Measurements from ENCODE around the gene BRMS1. TPM values are rescaled to one million over a fixed set of nuclear protein-coding genes. Genes with fewer than 3 reads are reported as not detected.
A peak's percentile ranks its signal among the peaks of the same experiment; 100 is the strongest.
"Not testable (repeated sequence)": the region's sequence is repeated elsewhere in the genome, so short reads cannot be mapped to it uniquely, and the experiment has no call there.

Gene BRMS1
- total RNA-seq, 1 donor from 2014 or later, result 18.7 TPM

DNA sequence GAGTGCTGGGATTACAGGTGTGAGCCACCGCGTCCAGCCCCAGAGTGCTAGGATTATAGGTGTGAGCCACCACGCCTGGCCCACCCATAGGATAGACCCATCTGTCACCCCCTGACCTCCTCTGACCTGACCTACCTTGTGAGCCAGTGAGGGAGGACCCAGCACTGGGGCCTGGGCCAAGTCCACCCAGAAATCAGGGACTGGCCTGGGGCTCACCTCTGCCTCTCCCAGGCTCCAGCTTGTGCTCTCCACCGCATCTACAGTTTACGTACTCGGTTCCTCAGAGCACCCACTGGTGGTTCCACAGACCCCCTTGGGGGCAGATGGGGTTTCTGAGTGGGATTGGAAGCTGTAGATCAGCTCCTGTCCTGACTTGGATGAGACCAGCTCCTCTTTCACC lies 20.3 kb upstream of the BRMS1 start:
- intact Hi-C loops (cut with DNase I), result no loop called here
- no peak for DNase-seq (ENCODE audit: low spot score)
- ATAC-seq, result peak; percentile 16

DNA sequence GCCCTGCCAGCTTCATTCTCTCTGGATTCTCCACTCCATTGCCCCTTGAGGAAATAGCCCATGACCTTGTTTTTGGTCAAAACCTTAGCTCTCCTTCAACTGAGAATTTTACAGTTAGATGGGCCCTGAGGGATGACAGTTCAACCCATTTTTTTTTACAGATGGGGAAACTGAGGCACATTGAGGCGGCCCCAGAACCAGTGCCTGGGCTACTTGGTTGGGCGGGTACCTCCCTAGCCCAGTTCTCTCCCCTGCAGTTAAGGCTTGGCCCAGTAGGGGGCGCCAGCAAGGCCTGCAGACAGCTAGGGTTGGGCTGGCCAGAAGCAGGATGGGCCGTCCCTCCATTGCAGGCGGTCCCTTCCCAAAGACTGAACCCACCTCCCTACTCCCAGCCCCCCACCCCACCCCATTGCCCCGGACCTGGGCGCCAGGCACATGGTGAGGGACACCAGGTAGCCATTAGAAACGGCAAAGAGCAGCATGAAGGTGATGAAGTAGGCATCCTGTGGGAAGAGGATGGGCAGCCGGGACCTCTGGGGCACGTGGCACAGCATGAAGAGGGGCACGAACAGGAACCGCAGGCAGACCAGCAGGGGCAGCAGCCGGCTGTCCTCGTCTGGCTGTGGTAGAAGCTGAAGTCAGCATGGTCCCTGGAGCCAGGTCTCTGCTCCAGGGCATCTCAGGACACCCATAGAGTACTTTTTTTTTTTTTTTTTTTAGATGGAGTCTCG lies 19.1 kb upstream of the BRMS1 start:
- intact Hi-C loops (cut with DNase I), result no loop called here
- no peak for ATAC-seq
- DNase-seq (ENCODE audit: low spot score), result no peak

DNA sequence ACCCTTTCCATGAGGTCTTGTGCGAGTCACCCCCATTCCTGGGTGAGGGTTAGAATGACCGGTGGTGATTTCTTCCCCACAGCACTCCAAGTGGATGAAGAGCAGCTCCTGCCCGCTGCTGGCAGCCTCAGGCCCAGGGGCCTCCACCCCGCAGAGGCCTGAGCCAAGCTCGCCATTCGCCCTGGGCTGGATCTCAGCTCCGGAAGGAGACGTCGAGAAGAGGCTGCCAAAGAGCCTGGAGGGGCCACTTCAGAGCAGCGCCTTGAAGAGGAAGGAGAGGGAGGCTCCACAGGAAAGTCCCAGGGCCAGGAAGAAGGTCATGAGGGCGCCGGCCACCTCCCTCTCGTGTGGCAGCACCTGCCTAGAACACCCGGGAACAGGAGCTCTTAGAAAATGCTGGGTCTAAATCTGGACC lies 18.3 kb upstream of the BRMS1 start:
- DNase-seq (ENCODE audit: low spot score) (no peak), ATAC-seq (peak; percentile 9)
- intact Hi-C loops (cut with DNase I), result no loop called here

DNA sequence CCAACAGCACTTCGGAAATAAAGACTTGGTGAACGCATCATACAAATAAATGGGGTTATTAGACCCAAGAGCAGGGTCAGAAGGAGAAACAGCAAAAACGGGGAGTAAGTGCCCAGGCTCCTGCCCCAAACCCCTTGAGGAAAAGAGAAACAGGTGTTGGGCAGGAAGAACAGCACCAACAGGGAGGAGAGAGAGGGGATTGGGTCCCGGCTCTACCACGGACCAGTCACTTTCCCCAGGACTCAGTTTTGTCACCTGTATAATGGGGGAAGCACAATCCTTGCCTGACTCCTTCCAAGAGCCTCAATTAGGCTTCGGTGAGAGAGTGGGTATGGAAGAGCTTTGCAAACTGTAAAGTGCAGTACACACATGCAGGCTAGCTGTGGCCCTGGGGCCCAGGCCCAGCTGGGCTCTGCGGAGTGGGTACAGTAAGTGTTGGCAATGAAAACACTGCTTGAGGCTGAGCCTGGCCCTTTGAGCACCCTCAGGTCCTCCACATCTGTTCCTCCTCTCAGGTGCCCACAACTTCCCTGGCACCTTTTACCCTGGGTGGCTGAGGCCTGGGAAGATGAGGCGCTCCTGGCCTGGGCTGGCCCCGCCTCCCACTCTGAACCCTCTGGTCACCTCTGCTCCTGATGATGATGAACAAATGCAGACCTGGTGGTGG lies 17.7 kb upstream of the BRMS1 start:
- ATAC-seq (no peak), DNase-seq (ENCODE audit: low spot score) (no peak)
- intact Hi-C loops (cut with DNase I), result no loop called here

DNA sequence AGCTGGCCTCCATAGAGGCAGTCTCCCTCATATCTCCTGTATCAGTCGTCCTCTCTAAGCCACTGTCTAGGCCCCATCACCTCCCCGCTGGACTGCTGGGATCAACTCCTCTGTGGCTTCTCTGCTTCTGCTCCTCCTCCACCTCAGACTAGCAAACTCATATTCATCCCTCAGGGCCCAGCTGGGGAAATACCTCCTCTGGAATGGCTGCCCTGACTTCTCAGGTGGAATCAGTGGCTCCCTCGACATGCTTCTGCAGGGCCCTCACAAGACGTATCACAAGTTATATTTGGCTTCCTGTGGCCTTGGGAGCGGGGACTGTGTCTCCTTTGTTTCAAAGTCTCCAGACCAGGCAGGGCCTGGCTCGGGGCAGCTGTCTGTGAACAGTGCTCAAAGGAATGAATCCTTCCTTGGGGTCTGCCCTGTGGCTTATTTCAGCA lies 16.6 kb upstream of the BRMS1 start:
- intact Hi-C loops (cut with DNase I), result no loop called here
- no peak for DNase-seq (ENCODE audit: low spot score)
- no peak for ATAC-seq

DNA sequence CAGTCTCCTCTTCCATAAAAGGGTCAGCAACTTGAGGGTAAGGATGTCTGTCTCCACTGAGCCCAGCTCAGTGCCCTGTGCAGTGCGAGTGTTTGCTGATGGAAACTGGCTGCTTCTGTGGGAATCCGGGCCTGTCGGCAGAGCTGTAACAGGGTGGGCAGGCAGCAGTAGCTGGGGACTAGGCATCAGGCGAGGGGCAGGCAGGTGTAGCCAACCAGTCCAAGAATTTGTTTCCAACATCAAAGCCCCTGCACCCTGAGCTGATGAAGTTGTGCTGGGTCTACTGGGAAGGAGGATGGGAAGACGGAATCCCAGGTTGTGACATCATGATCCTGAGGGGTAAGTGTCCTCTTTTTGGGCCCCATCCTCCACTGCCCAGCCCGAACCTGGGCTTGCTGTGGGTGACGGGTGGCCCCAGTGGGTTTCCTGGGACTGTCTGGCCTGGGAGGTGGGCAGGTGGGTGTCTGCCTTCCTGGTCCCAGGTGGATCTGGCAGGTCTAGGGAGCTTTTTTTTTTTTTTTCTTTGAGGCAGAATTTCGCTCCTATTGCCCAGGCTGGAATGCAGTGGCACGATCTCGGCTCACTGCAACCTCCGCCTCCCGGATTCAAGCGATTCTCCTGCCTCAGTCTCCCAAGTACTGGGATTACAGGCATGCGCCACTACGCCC lies 15.6 kb upstream of the BRMS1 start:
- intact Hi-C loops (cut with DNase I), result no loop called here
- ATAC-seq, result no peak
- DNase-seq (ENCODE audit: low spot score), result no peak

DNA sequence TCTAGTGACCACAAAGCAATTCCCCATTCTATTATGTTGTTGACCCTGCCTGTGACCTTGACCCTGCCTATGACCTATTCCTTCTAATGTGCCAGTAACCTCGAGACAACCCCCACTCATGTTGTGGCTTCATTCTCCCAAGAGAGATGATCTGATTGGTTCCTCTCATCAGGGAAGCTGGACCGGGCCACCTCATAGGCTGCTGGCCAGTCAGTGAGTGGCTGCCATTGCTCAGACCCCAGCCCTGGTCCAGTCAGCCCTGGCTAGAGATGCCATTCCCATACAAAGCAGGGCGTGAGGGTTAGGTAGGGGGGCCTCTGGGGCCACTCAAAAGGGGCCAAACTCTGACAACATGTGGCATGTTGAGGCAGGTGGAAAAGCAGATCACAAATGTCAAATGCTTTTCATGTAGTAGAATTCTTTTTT lies 14.8 kb upstream of the BRMS1 start:
- DNase-seq (ENCODE audit: low spot score) (no peak), ATAC-seq (no peak)
- intact Hi-C loops (cut with DNase I), result no loop called here

DNA sequence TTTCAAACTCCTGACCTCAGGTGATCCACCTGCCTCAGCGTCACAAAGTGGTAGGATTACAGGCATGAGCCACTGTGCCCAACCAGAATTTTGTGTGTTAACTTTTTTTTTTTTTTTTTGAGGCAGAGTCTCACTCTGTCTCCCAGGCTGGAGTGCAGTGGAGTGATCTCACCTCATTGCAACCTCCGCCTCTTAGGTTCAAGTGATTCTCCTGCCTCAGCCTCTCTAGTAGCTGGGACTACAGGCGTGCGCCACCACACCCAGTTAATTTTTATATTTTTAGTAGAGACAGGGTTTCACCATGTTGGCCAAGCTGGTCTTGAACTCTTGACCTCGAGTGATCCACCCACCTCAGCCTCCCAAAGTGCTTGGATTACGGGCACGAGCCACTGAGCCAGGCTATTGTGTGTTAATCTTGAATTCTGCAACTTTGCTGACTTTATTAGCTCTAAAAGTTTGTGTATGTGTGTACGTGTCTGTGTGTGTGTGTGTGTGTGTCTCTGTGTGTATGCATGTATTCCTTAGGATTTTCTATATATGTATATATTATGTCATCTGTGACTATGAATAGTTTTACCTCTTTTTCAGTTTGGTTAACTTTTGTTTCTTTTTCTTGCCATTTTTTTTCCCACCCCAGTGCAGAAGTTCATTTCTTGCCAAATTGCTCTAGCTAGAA lies 5.8 kb upstream of the BRMS1 start:
- DNase-seq (ENCODE audit: low spot score); ATAC-seq; intact Hi-C loops (cut with DNase I): not testable (repeated sequence)

DNA sequence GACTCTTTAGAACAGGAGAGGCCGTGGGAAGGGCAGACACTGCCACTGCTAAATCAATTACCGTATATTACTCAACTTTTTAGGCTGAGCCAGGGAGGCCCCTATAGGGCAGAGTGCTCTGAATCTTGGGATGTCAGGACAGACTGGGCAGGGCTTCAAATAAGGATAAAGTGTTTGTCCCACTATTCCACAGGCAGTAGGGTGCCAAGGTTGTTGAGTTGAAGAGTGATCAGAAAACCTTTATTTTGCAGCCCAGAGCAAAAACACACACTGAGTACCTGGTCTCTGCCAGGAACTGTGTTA lies 4.1 kb upstream of the BRMS1 start:
- ATAC-seq (no peak), DNase-seq (ENCODE audit: low spot score) (no peak)
- intact Hi-C loops (cut with DNase I), result no loop called here

DNA sequence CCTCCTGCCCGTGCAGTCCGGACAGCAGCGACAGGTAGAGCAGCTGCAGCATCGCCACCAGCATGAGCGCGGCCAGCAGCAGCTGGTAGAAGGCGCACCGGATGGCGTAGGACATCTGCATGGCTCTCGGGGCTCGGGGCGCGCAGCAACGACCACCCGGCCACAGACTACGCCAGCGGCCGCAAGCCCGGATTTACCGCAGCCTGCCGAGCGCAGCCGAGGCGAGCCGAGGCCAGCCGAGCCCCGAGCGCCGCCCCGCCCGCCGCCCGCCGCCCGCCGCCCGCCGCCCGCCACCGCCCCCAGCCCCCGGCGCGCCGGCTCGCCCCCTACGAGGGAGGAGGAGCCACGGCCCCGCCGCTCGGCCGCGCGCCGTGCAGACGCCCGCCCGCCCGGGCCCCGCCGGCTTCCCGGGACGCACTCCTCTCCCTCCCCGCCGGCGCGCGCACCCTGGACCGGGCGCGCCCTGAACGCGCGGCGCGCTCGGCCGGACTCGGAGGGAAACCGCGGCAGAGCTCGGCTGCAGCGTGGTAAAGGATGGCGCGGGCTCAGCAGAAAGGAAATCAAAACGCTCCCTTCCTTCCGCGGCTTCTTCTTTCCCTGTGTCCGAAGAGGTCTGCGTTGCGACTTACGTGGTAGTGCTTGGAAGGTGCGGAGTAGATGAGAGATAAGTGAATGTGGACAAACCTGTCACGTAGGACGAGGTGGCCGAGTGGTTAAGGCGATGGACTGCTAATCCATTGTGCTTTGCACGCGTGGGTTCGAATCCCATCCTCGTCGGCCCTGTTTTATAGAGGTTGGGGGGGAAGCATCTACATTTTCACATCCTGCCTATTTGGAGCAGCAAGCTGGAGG lies 2.7 kb upstream of the BRMS1 start, which contains the start of gene B4GAT1:
Gene B4GAT1, minus strand, starts transcription at position 205 of the 852 bp plus-strand sequence. Its CDS starts 84 bp downstream, at position 121.
- DNase-seq (ENCODE audit: low spot score), result peak; percentile 88
- intact Hi-C loops (cut with DNase I), result no loop called here

DNA sequence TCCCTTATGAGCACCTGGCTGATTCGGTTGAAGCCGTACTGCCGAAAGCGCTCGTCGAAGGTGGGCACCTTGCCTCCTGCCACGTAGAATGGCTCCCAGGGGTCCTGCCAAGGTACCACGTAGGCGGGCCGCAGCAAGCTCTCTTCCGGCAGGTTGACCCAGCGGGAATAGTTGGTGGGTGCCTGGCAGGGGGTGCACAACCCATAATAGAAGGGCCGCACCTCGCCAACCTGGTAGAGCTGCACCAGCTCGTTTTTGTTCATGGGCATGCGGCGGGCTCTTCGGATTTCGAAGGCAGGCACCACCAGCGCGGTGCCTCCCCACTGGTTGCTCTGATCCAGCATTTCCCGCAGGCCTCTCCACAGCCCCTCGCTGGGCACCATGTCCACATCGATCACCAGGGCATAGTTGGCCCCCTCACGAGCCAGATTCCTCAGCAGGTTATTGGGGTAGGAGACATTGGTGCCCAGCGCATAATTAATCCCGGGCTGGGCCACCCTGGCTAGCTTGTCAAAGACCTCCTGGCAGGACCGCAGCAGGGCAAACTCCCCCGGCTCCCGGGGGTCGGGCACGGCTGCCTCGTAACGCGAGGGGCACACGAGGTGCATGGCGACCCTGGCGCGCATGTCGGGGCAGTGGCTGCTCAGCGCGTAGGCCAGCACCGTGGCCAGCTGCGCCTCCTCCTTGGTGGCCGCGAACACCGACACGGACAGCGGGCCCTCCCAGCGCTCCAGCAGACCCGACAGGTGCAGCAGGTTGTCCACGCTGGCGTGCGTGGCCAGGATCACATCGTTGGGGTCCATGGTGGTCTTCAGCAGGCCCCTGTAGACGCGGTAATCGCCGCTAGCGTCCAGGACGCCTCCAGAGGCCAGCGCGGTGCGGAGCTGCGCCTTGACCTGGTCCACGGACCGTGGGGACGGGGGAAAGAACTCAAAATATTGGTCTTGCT lies 1.8 kb upstream of the BRMS1 start:
- DNase-seq (ENCODE audit: low spot score) (no peak), ATAC-seq (no peak)
- intact Hi-C loops (cut with DNase I), result no loop called here

More for the DNA sequence above, 2.7 kb upstream of the BRMS1 start, which contains the start of gene B4GAT1:
- peak; percentile 72 for ATAC-seq

DNA sequence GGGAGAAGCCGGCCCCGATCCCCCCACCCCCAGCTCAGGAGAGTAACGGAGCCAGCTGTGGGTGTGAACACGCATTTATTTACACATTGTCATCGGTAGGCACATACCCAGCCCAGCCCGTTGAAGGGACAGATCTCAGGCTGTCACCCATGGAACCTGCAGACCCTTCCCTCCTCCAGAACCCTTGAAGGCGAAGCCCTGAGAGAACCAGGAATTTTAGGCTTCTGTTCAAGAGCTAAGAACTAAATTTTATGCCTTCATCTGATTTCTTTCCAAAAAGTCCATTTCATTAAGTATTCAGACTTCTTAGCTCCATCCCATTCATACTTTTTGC lies 379 bp upstream of the BRMS1 start:
- ATAC-seq, result no peak
- no peak for DNase-seq (ENCODE audit: low spot score)
- intact Hi-C loops (cut with DNase I), result no loop called here

DNA sequence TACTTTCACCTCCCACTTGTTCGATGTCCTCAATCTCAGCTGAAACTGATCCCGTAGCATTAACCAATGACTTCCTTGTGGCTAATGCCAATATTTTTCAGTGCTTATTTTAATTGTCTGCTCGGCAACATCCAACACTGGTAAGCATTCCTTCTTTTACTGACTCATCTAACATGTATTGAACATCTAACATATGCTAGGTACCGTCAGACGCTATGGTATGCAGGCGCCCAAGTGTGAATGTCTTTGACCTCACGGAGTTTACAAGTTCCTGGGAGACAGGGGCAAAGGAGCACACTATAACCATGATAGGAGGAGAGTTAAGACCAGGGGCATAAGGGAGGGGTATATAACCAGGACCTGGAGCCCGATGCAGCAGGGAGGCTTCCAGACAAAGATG lies 1.7 kb downstream of the BRMS1 start:
- intact Hi-C loops (cut with DNase I), result no loop called here
- DNase-seq (ENCODE audit: low spot score) (no peak), ATAC-seq (no peak)

DNA sequence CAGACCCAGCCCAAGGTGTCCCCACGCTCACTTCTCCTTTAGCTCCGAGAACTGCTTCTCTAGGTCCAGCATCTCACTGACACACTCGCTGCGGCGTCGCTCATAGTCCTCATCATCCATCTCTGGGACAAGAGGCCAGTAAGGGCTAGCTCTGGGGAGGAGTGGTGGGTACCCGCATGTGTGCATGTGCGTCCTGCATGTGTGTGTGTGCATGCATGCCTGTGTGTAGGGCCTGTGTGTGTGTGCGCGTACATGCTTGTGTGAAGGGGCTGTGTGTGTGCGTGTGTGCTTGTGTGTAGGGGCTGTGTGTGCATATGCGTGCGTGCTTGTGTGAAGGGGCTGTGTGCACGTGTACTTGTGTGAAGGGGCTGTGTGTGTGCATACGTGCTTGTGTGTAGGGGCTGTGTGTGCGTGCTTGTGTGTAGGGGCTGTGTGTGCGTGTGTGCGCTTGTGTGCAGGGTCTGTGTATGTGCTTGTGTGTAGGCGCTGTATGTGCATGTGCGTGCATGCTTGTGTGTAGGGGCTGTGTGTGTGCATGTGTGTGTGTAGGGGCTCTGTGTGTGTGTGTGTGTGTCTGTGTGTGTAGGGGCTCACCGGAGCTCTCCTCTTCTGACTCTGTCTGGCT lies 3.3 kb downstream of the BRMS1 start:
- DNase-seq (ENCODE audit: low spot score), result no peak
- intact Hi-C loops (cut with DNase I), result no loop called here
- ATAC-seq, result no peak

DNA sequence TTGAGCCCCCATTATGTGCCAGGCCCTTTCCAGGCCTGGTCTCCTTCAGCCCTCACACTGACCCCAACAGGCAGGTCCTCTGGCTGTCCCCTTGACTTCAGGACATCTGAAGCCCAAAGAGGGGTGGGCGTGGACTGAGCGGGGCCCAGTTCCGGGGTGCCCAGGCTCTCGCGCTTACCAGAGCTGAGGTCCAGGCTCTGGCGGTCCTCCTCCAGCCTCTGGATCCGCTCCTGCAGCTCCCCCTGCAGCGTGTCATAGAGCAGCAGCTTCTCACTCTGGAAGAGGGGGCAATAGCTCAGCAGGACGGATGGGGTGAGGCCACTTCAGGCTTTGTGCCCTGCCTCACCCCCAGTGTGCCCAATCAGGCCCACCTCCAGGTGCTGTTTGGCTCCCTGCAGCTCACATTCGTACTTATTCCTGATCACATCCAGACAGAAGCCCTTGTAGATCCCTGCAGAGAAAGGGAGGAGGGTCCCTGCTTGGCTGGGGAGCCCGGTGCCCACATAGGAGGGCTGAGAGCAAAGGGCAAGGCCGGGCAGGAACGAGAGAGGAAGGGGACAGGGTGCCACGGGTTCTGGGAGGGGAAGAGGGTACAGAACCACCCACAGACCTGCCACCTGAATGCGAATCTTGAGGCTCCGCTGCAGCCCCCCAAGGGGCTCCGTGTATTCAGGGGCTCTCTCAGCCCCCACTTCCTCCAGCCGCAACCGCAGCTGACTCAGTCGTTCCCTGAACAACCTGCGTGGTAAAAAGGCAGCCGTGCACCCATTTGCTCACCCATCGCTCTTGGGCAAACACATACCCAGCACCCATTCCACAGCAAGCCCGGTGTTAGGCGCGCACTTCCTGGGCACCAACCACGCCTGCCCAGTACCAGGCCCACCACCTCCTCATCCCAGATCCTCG lies 4.1 kb downstream of the BRMS1 start:
- ATAC-seq (no peak), DNase-seq (ENCODE audit: low spot score) (no peak)
- intact Hi-C loops (cut with DNase I), result no loop called here

DNA sequence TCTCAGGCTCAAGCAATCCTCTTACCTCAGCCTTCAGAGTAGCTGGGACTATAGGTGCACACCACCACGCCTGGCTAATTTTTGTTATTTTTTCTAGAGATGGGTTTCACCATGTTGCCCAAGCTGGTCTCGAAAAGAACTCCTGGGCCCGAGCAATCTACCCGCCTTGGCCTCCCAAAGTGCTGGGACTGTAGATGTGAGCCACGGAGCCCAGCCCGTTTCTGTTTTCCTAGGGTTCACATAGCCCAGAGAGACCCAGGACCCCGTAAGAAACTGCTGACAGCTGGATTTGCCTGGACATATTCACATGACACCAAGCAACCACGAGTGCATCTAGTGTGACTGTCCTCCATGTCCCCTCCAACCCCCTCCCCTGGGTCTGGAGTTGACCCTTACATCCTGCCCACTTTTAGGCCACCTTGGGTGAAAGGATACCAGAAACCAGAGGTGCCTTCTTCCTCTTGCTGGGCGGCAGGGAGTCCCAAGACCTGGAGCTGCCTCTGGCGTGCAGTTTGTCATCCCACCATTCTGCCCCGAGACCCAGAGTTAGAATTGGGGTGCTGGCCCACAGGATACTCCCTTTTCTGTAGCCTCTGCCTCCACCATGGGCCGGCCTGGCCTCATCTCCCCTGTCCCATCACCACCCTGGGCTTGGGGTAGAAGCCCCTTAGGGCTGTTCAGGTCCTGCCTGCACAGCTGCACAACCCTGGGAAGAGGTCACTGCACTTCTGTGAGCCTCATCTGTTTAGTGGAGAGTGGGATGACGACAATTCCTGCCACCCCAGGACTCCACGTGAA lies 5.0 kb downstream of the BRMS1 start:
- intact Hi-C loops (cut with DNase I), result no loop called here
- DNase-seq (ENCODE audit: low spot score) (no peak), ATAC-seq (no peak)

Measured in sciatic nerve (tissue), 2 donors.